Loucy (cell line): ENCODE data around the gene ARHGAP10.

Experiments
- H2AFZ ChIP-seq: fragments of 200-600 bp; sonication (generic); 2 replicates; pipeline ENCODE4 v1.6.0; 2016; ENCODE audit warnings: antibody characterized with exemption, mild to moderate bottlenecking, low read length, moderate library complexity
- H3F3A ChIP-seq: fragments of 200-600 bp; 2 replicates; pipeline ENCODE4 v1.6.0; 2016; ENCODE audit warnings: antibody characterized with exemption, low read depth, mild to moderate bottlenecking
- H3K27me3 ChIP-seq: fragments of 200-600 bp; sonication (generic); 2 replicates; pipeline ENCODE4 v1.6.1; 2014; ENCODE audit warnings: low read length, mild to moderate bottlenecking; ENCODE audit not compliant: insufficient read depth, poor library complexity, severe bottlenecking
- H3K36me3 ChIP-seq: fragments of 200-600 bp; sonication (generic); 2 replicates; pipeline ENCODE4 v1.6.1; 2016; ENCODE audit warnings: low read length; ENCODE audit not compliant: insufficient read depth
- H3K4me1 ChIP-seq: fragments of 200-600 bp; sonication (generic); 2 replicates; pipeline ENCODE4 v1.5.1; 2014; ENCODE audit warnings: low read length, mild to moderate bottlenecking; ENCODE audit not compliant: insufficient read depth, poor library complexity, severe bottlenecking
- H3K4me2 ChIP-seq: fragments of 200-600 bp; sonication (generic); 2 replicates; pipeline ENCODE4 v1.6.0; 2014; ENCODE audit warnings: antibody characterized with exemption, low read length, low read depth, mild to moderate bottlenecking; ENCODE audit not compliant: poor library complexity, severe bottlenecking
- H3K4me3 ChIP-seq: fragments of 200-600 bp; sonication (generic); 2 replicates; pipeline ENCODE4 v1.5.1; 2014; ENCODE audit warnings: low read length, mild to moderate bottlenecking, mixed read lengths; ENCODE audit not compliant: poor library complexity, severe bottlenecking
- H3K79me2 ChIP-seq: fragments of 200-600 bp; sonication (generic); 2 replicates; pipeline ENCODE4 v1.6.1; 2014; ENCODE audit warnings: low read length; ENCODE audit not compliant: insufficient read depth
- H3K9ac ChIP-seq: fragments of 200-600 bp; sonication (generic); 2 replicates; pipeline ENCODE4 v1.6.0; 2014; ENCODE audit warnings: mild to moderate bottlenecking, low read depth, low read length, moderate library complexity; ENCODE audit not compliant: poor library complexity, severe bottlenecking
- H3K9me2 ChIP-seq: fragments of 200-600 bp; sonication (generic); replicated peaks from 2 replicates; pipeline ENCODE4 v1.6.1; 2016; ENCODE audit warnings: low read depth, low read length, mixed read lengths
- H3K9me3 ChIP-seq: fragments of 200-600 bp; sonication (generic); 2 replicates; pipeline ENCODE4 v1.6.1; 2014; ENCODE audit warnings: mild to moderate bottlenecking, antibody characterized with exemption, low read length, low read depth; ENCODE audit not compliant: insufficient read depth
- H4K20me1 ChIP-seq: fragments of 200-600 bp; sonication (generic); 2 replicates; pipeline ENCODE4 v1.6.0; 2014; ENCODE audit warnings: antibody characterized with exemption, low read length, mild to moderate bottlenecking; ENCODE audit not compliant: insufficient read depth, poor library complexity, severe bottlenecking
- CTCF ChIP-seq: fragments of 200-600 bp; sonication (generic); conservative IDR thresholded peaks from 2 replicates; pipeline ENCODE4 v1.5.1; 2014; ENCODE audit warnings: mild to moderate bottlenecking, antibody characterized with exemption, low read length
- EZH2phosphoT487 ChIP-seq: fragments of 200-600 bp; IDR thresholded peaks from 2 replicates; pipeline ENCODE4 v1.6.1; 2018; ENCODE audit warnings: antibody characterized with exemption, mild to moderate bottlenecking, moderate library complexity, borderline replicate concordance

The ARHGAP10 gene

GRCh38 chr4:147717878-147718277 is 14.0 kb upstream of the ARHGAP10 start:
- H4K20me1 ChIP-seq = no peaks in the 10 kb centered on the region
- TF ChIP-seq EZH2phosphoT487 (no peak), CTCF (no peak)
- 0 out of 2 replicates have a peak overlapping the region, but pooled peaks have one; percentile 22 for H2AFZ ChIP-seq
- H3K9ac ChIP-seq = no peak overlapping the region
- no peaks in the 10 kb centered on the region for H3K36me3 ChIP-seq
- no peak overlapping the region for H3K4me2 ChIP-seq
- H3K4me1 ChIP-seq = no peaks in the 10 kb centered on the region
- H3K4me3 ChIP-seq = no peak overlapping the region
- no peaks in the 10 kb centered on the region for H3K9me3 ChIP-seq
- H3K79me2 ChIP-seq = no peaks in the 10 kb centered on the region
- H3K9me2 ChIP-seq = no peaks in the 10 kb centered on the region
- H3F3A ChIP-seq = no peaks in the 10 kb centered on the region
- H3K27me3 ChIP-seq = no peaks in the 10 kb centered on the region

GRCh38 chr4:147723326-147723725 is 8.6 kb upstream of the ARHGAP10 start:
- no peak overlapping the region for H3K4me2 ChIP-seq
- H3K79me2 ChIP-seq = no peaks in the 10 kb centered on the region
- TF ChIP-seq EZH2phosphoT487 (no peak), CTCF (no peak)
- H3F3A ChIP-seq = no peaks in the 10 kb centered on the region
- no peaks in the 10 kb centered on the region for H4K20me1 ChIP-seq
- no peaks in the 10 kb centered on the region for H3K36me3 ChIP-seq
- H3K9ac ChIP-seq = no peak overlapping the region
- H2AFZ ChIP-seq = no peak overlapping the region
- no peak overlapping the region for H3K4me3 ChIP-seq
- no peaks in the 10 kb centered on the region for H3K4me1 ChIP-seq
- H3K27me3 ChIP-seq = no peaks in the 10 kb centered on the region
- no peaks in the 10 kb centered on the region for H3K9me2 ChIP-seq
- H3K9me3 ChIP-seq = no peaks in the 10 kb centered on the region

- Histone ChIP-seq H3K79me2 (no peaks in the 10 kb centered on the region), H3K4me2 (no peak overlapping the region), H2AFZ (no peak overlapping the region), H3K4me1 (no peaks in the 10 kb centered on the region), H4K20me1 (no peaks in the 10 kb centered on the region), H3F3A (no peaks in the 10 kb centered on the region), H3K27me3 (no peaks in the 10 kb centered on the region), H3K9me3 (no peaks in the 10 kb centered on the region), H3K4me3 (no peak overlapping the region), H3K9ac (no peak overlapping the region), H3K9me2 (no peaks in the 10 kb centered on the region), H3K36me3 (no peaks in the 10 kb centered on the region)
- TF ChIP-seq CTCF = no peak
- TF ChIP-seq EZH2phosphoT487 = no peak
Observed at GRCh38 chr4:147724468-147725201, 7.3 kb upstream of the ARHGAP10 start.
